ENCODE data around the gene SUSD2. TPM values are rescaled to one million over a fixed set of nuclear protein-coding genes. Genes with fewer than 3 reads are reported as not detected.
"Not testable (repeated sequence)": the region's sequence is repeated elsewhere in the genome, so short reads cannot be mapped to it uniquely, and the experiment has no call there.

Gene SUSD2
- total RNA-seq, 1 experiment from 2014 or later: not detected

GRCh38 chr22:24206460-24207263, 25.4 kb downstream of the SUSD2 start:
- in situ Hi-C loops (cut with HindIII; ENCODE audit: low sequenced_read_pairs); DNase-seq (ENCODE audit: low spot score): not testable (repeated sequence)

GRCh38 chr22:24207264-24208011, 26.2 kb downstream of the SUSD2 start:
- in situ Hi-C loops (cut with HindIII; ENCODE audit: low sequenced_read_pairs): no loop called here
- DNase-seq (ENCODE audit: low spot score): no peak

GRCh38 chr22:24208012-24208749, 26.9 kb downstream of the SUSD2 start:
- DNase-seq (ENCODE audit: low spot score): peak; percentile 15
- in situ Hi-C loops (cut with HindIII; ENCODE audit: low sequenced_read_pairs): no loop called here

DNA sequence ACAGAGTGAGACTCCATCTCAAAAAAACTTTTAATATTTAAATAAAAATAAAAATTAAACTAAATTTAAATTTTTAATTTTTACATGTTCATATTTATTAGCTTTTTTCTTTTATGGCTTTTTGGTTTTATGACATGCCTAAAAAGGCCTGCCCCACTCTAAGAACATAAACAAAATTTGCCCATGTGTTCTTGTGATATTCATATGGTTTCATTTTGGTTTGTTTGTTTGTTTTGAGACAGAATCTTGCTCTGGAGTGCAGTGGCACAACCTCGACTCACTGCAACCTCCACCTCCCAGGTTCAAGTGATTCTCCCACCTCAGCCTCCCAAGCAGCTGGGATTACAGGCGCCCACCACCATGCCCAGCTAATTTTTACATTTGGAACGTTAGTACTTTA, 27.7 kb downstream of the SUSD2 start:
- DNase-seq (ENCODE audit: low spot score): no peak
- in situ Hi-C loops (cut with HindIII; ENCODE audit: low sequenced_read_pairs): no loop called here

GRCh38 chr22:24209687-24210086, 28.4 kb downstream of the SUSD2 start:
- in situ Hi-C loops (cut with HindIII; ENCODE audit: low sequenced_read_pairs): no loop called here
- DNase-seq (ENCODE audit: low spot score): no peak

DNA sequence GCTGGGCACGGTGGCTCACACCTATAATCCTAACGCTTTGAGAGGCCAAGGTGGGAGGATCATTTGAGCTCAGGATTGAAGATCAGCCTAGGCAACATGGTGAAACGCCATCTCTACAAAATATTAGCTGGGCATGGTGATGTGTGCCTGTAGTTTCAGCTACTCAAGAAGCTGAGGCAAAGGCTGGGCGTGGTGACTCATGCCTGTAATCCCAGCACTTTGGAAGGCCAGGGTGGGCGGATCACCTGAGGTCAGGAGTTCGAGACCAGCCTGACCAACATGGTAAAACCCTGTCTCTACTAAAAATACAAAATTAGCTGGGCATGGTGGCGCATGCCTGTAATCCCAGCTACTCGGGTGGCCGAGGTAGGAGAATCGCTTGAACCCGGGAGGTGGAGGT, 29.1 kb downstream of the SUSD2 start:
- DNase-seq (ENCODE audit: low spot score); in situ Hi-C loops (cut with HindIII; ENCODE audit: low sequenced_read_pairs): not testable (repeated sequence)

- DNase-seq (ENCODE audit: low spot score); in situ Hi-C loops (cut with HindIII; ENCODE audit: low sequenced_read_pairs): not testable (repeated sequence)
Measured at GRCh38 chr22:24211716-24212115, 30.4 kb downstream of the SUSD2 start.

- DNase-seq (ENCODE audit: low spot score); in situ Hi-C loops (cut with HindIII; ENCODE audit: low sequenced_read_pairs): not testable (repeated sequence)
Measured at GRCh38 chr22:24213111-24213510, 31.8 kb downstream of the SUSD2 start.

GRCh38 chr22:24214467-24215285, 33.4 kb downstream of the SUSD2 start:
- in situ Hi-C loops (cut with HindIII; ENCODE audit: low sequenced_read_pairs): no loop called here
- no peak for DNase-seq (ENCODE audit: low spot score)

DNA sequence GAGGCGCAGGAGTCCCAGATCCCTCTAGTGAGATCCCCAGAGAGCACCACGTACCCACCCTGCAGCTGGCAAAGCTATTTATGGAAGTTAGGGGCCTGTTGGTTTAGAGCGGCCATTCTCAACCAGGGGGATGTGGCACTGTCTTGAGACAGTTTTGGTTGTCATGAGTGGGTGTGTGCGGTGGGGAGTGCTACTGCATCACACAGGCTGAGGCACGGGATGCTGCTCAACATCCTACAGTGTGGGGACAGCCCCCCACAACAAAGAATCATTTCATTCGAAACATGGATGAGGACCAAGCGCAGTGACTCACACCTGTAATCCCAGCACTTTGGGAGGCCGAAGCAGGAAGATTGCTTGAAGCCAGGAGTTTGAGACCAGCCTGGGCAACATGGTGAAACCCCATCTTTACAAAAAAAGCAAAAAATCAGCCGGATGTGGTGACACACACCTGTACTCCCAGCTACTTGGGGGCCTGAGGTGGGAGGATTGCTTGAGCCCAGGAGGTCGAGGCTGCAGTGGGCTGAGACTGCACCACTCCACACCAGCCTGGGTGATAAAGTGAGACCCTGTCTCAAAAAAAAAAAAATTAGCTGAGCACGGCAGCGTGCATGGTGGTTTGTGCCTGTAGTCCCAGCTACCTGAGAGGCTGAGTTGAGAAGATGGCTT, 35.4 kb downstream of the SUSD2 start:
- no peak for DNase-seq (ENCODE audit: low spot score)
- in situ Hi-C loops (cut with HindIII; ENCODE audit: low sequenced_read_pairs): no loop called here

DNA sequence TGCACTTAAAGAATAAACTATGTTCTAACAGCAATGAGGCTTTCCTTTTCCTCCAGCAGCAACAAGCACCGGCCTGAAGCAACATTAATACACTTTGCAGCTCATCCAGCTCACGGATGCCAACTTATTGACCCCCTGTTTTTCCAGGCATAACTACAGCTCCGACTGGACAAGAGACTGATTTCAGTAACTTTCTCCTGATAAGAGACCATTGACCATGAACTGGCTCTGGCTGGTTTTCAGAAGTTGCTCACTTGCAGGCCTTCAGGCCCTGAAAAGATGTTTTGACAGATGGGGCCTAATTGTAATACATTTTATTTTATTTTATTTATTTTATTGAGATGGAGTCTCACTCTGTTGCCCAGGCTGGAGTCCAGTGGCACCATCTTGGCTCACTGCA, 36.1 kb downstream of the SUSD2 start:
- DNase-seq (ENCODE audit: low spot score): no peak
- in situ Hi-C loops (cut with HindIII; ENCODE audit: low sequenced_read_pairs): no loop called here

DNA sequence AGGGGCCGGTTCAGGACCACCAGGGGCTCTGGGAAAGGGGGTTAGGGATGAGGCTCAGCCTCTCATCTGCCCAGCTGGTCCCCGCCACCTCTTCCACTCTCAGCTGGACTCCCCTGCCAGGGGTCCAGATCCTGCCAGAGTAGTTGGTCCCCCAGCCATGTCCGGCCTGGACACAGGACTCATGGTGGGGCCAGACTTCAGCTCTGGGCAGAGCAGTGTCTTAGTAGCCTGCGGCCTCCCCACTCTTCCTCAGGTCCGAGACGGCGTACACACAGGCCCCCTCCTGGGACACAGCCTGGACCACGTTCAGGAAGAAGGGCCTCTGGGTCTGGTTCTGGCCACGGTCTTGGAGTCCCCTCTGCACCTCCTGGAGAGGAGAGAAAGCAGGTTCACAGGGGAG, 38.5 kb downstream of the SUSD2 start:
- in situ Hi-C loops (cut with HindIII; ENCODE audit: low sequenced_read_pairs): no loop called here
- no peak for DNase-seq (ENCODE audit: low spot score)

DNA sequence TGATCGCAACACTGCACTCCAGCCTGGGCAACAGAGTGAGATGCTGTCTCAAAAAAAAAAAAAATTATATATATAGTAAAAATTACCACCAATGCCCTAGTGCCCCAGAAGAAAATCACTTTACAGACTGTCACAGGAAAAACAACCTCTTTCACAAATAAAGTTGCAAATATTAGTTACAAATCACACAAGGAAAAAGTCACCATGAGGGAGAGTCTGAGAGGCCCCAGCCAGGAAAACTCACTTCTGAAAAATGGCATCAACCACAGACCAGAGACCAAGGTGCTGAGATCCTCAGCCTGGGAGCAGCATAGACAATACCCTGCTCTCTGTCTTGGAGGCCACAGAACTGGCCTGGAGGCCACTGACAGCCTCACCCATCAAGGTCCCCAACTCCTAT, 43.2 kb downstream of the SUSD2 start:
- in situ Hi-C loops (cut with HindIII; ENCODE audit: low sequenced_read_pairs): no loop called here
- DNase-seq (ENCODE audit: low spot score): no peak

DNA sequence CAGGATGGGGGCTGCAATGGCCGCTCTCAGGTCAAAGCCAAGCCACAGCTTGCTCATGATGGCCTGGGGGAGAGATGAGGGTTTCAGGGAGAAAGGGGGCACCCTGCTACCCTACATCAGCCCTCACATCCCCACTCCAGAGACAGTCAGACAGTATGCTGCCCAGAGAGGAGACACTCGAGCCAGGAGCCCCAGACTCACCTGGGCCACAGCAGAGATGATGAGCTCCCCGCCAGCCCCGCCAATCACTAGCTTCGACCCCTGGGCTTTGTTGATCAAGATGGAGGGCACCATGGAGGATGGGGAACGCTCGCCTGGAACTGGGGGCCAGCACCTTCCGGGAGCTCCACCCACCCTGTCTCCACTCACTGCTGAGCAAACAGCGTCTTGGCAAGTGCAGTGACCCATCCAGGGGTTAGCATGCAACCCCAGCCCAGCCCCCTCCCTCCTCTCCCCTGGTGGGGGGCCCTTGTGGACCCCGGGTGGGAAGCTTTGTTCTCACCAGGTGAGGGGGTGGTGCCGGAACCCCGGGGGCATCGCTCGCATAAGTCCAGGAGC, 43.8 kb downstream of the SUSD2 start:
- in situ Hi-C loops (cut with HindIII; ENCODE audit: low sequenced_read_pairs): no loop called here
- DNase-seq (ENCODE audit: low spot score): no peak

GRCh38 chr22:24225951-24226350, 44.7 kb downstream of the SUSD2 start:
- in situ Hi-C loops (cut with HindIII; ENCODE audit: low sequenced_read_pairs): no loop called here
- no peak for DNase-seq (ENCODE audit: low spot score)

- no peak for DNase-seq (ENCODE audit: low spot score)
Measured at GRCh38 chr22:24230911-24231656, 49.8 kb downstream of the SUSD2 start.

DNA sequence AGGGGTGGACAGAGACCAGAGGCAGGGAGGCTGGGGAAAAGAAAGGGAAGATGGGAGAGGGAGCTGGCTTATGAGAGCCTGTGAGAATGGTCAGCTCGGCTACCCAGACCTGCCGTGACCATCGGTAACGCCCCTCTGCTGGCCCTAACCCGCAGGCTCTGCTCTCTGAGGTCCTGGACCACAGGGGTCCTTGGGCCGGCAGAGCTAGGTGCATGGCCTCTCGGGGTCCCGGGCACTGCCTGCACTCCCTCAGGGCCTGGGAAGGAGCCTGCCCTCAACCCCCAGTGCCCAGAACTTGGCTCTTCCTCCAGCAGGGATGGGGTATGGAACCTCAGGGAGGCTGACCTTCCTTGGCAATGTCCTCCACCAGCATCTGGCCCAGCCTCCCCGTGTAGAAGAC, 50.4 kb downstream of the SUSD2 start:
- no peak for DNase-seq (ENCODE audit: low spot score)
- in situ Hi-C loops (cut with HindIII; ENCODE audit: low sequenced_read_pairs): no loop called here

More at GRCh38 chr22:24230911-24231656, 49.8 kb downstream of the SUSD2 start:
- in situ Hi-C loops (cut with HindIII; ENCODE audit: low sequenced_read_pairs): no loop called here

DNA sequence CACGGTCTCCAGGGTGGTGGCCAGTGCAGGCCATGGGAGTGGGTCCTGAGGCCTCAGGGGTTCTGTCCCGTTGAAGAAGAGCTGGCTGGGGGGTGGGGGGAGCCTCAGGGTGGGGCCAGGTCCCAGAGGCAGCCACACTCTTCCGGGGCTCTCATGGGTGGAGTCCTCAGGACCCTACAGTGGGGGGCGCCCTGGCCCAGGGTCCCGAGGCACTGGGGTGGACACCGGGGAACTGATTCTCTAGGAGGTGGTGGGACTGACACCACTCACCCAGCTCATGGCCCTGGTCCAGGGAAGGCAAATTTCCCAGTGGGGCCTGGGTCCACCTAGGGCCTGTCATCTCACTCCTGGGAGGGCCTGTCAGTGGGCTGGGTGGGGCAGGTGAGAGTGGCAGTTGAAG, 50.8 kb downstream of the SUSD2 start:
- no peak for DNase-seq (ENCODE audit: low spot score)
- in situ Hi-C loops (cut with HindIII; ENCODE audit: low sequenced_read_pairs): no loop called here
